H9 (cell line): ENCODE measurements around the gene PTPRK. TPM values are rescaled to one million over a fixed set of nuclear protein-coding genes. Genes with fewer than 3 reads are reported as not detected.

ENCODE experiments used
- DNase-seq: peaks from one replicate; pipeline ENCODE4 v3.0.0-alpha.2; 2017
- H2AFZ ChIP-seq: one replicate; pipeline ENCODE4 v1.6.1; 2013; ENCODE audit warnings: mild to moderate bottlenecking, low read length, control low read depth, moderate library complexity
- H2AK5ac ChIP-seq: 2 replicates; pipeline ENCODE4 v1.6.1; 2013; ENCODE audit warnings: low read length, control low read depth, mixed read lengths; ENCODE audit not compliant: insufficient read length
- H2BK120ac ChIP-seq: one replicate; pipeline ENCODE4 v1.6.1; 2013; ENCODE audit warnings: low read depth, mild to moderate bottlenecking, low read length, control low read depth, inconsistent platforms; ENCODE audit not compliant: poor library complexity, severe bottlenecking
- H2BK12ac ChIP-seq: 2 replicates; pipeline ENCODE4 v1.6.1; 2013; ENCODE audit warnings: low read length, control low read depth, mixed read lengths, low read depth; ENCODE audit not compliant: insufficient read length
- H2BK15ac ChIP-seq: 2 replicates; pipeline ENCODE4 v1.6.1; 2013; ENCODE audit warnings: low read depth, low read length, control low read depth
- H2BK20ac ChIP-seq: one replicate; pipeline ENCODE4 v1.6.1; 2013; ENCODE audit warnings: low read depth, mild to moderate bottlenecking, low read length, control low read depth, inconsistent platforms; ENCODE audit not compliant: poor library complexity, severe bottlenecking
- H2BK5ac ChIP-seq: 2 replicates; pipeline ENCODE4 v1.6.1; 2013; ENCODE audit warnings: low read length, control low read depth, mixed read lengths; ENCODE audit not compliant: insufficient read length
- H3K14ac ChIP-seq: 2 replicates; pipeline ENCODE4 v1.6.1; 2013; ENCODE audit warnings: low read length, control low read depth; ENCODE audit not compliant: insufficient read depth
- H3K18ac ChIP-seq: 2 replicates; pipeline ENCODE4 v1.6.1; 2013; ENCODE audit warnings: low read depth, mild to moderate bottlenecking, mixed read lengths, low read length, control low read depth; ENCODE audit not compliant: insufficient read length
- H3K23ac ChIP-seq: 2 replicates; pipeline ENCODE4 v1.6.1; 2013; ENCODE audit warnings: low read length, control low read depth, mixed read lengths, low read depth; ENCODE audit not compliant: insufficient read length
- H3K23me2 ChIP-seq: 2 replicates; pipeline ENCODE4 v1.6.1; 2013; ENCODE audit warnings: low read depth, mild to moderate bottlenecking, mixed read lengths, low read length, control low read depth; ENCODE audit not compliant: insufficient read length, poor library complexity, severe bottlenecking
- H3K27ac ChIP-seq: 2 replicates; pipeline ENCODE4 v1.5.1; 2013; ENCODE audit warnings: low read length, control low read depth, mixed read lengths, low read depth; ENCODE audit not compliant: insufficient read length
- H3K27me3 ChIP-seq: 2 replicates; pipeline ENCODE4 v1.6.1; 2013; ENCODE audit warnings: low read length, control low read depth, inconsistent platforms; ENCODE audit not compliant: insufficient read depth
- H3K4ac ChIP-seq: 2 replicates; pipeline ENCODE4 v1.6.1; 2013; ENCODE audit warnings: low read depth, mild to moderate bottlenecking, control low read depth, inconsistent platforms, low read length, moderate library complexity
- H3K4me1 ChIP-seq: 2 replicates; pipeline ENCODE4 v1.6.1; 2013; ENCODE audit warnings: low read length, control low read depth, inconsistent platforms; ENCODE audit not compliant: insufficient read depth
- H3K4me2 ChIP-seq: 2 replicates; pipeline ENCODE4 v1.6.1; 2013; ENCODE audit warnings: low read length, control low read depth, mixed read lengths; ENCODE audit not compliant: insufficient read length, insufficient read depth
- H3K56ac ChIP-seq: 2 replicates; pipeline ENCODE4 v1.6.1; 2013; ENCODE audit warnings: low read depth, mild to moderate bottlenecking, mixed read lengths, low read length, control low read depth; ENCODE audit not compliant: insufficient read length
- H3K79me1 ChIP-seq: 2 replicates; pipeline ENCODE4 v1.6.1; 2013; ENCODE audit warnings: low read depth, mild to moderate bottlenecking, moderate library complexity, low read length, control low read depth, inconsistent platforms; ENCODE audit not compliant: insufficient read depth, poor library complexity, severe bottlenecking
- H3K79me2 ChIP-seq: 2 replicates; pipeline ENCODE4 v1.6.1; 2013; ENCODE audit warnings: low read length, control low read depth, inconsistent platforms; ENCODE audit not compliant: insufficient read depth
- H3K9ac ChIP-seq: 2 replicates; pipeline ENCODE4 v1.6.1; 2013; ENCODE audit warnings: low read length, control low read depth, mixed read lengths; ENCODE audit not compliant: insufficient read length; ENCODE audit errors: extremely low read depth
- H3K9me3 ChIP-seq: one replicate; pipeline ENCODE4 v1.6.1; 2013; ENCODE audit warnings: low read depth, low read length, inconsistent platforms; ENCODE audit not compliant: control insufficient read depth
- H3T11ph ChIP-seq: one replicate; pipeline ENCODE4 v1.6.1; 2013; ENCODE audit warnings: mild to moderate bottlenecking, low read length, control low read depth, inconsistent platforms
- H4K20me1 ChIP-seq: one replicate; pipeline ENCODE4 v1.6.1; 2013; ENCODE audit not compliant: control insufficient read depth, insufficient read length, insufficient read depth
- H4K5ac ChIP-seq: 2 replicates; pipeline ENCODE4 v1.6.1; 2013; ENCODE audit warnings: low read depth, mild to moderate bottlenecking, mixed read lengths, low read length, control low read depth; ENCODE audit not compliant: insufficient read length
- H4K8ac ChIP-seq: replicated peaks from 2 replicates; pipeline ENCODE4 v1.6.1; 2013; ENCODE audit warnings: low read length, control low read depth, mixed read lengths, low read depth; ENCODE audit not compliant: insufficient read length
- H4K91ac ChIP-seq: 2 replicates; pipeline ENCODE4 v1.6.1; 2013; ENCODE audit warnings: low read depth, mild to moderate bottlenecking, moderate library complexity, mixed read lengths, low read length, control low read depth; ENCODE audit not compliant: insufficient read length
- H3K27ac Mint-ChIP-seq, 3 experiments: 2 replicates in 2 of 3; 3 replicates in 1 of 3; pipeline ENCODE4 v1.8.0; 2020 to 2021; ENCODE audit warnings: mixed read lengths in 3 of 3, mild to moderate bottlenecking in 1 of 3, moderate library complexity in 1 of 3
- H3K27me3 Mint-ChIP-seq: 2 replicates; pipeline ENCODE4 v1.8.0; 2021; ENCODE audit warnings: low read depth, mild to moderate bottlenecking, moderate library complexity, mixed read lengths
- H3K36me3 Mint-ChIP-seq, 3 experiments: 2 replicates in 2 of 3; 3 replicates in 1 of 3; pipeline ENCODE4 v1.8.0; 2020 to 2021; ENCODE audit warnings: low read depth in 3 of 3, mixed read lengths in 3 of 3; ENCODE audit not compliant: insufficient read depth in 1 of 3
- H3K4me1 Mint-ChIP-seq, 2 experiments: 2 replicates each; pipeline ENCODE4 v1.8.0; 2020; ENCODE audit warnings: mixed read lengths in 2 of 2
- H3K4me3 Mint-ChIP-seq, 2 experiments: 2 replicates in 1 of 2; 3 replicates in 1 of 2; pipeline ENCODE4 v1.8.0; 2020 to 2021; ENCODE audit warnings: mild to moderate bottlenecking in 2 of 2, mixed read lengths in 2 of 2, moderate library complexity in 1 of 2
- H3K9me3 Mint-ChIP-seq, 2 experiments: 2 replicates in 1 of 2; 3 replicates in 1 of 2; pipeline ENCODE4 v1.8.0; 2020; ENCODE audit warnings: mild to moderate bottlenecking in 2 of 2, mixed read lengths in 2 of 2, moderate library complexity in 1 of 2
- WGBS: extraction: QIAGEN DNeasy Blood & Tissue Kit; methylation state at CpG from one replicate; pipeline ENCODE4 v1.1.7; 2013; ENCODE audit warnings: missing lambda C conversion rate, low lambda C conversion rate, mixed read lengths; ENCODE audit not compliant: insufficient read length; ENCODE audit errors: extremely low coverage; 5-methylcytosine and 5-hydroxymethylcytosine counted together
- total RNA-seq: library from RNA; stranded (reverse); gene quantifications from 2 replicates; pipeline ENCODE4 v1.2.1, GENCODE V29; 2021
- TF ChIP-seq, protein P1 (sequence below): fragments of 200-600 bp; sonication (generic); conservative IDR thresholded peaks from 3 replicates; pipeline ENCODE4 v1.8.0; 2021; ENCODE audit warnings: antibody characterized with exemption, mild to moderate bottlenecking

The PTPRK gene
- total RNA-seq, 1 experiment from 2014 or later: 47.9 TPM

DNA sequence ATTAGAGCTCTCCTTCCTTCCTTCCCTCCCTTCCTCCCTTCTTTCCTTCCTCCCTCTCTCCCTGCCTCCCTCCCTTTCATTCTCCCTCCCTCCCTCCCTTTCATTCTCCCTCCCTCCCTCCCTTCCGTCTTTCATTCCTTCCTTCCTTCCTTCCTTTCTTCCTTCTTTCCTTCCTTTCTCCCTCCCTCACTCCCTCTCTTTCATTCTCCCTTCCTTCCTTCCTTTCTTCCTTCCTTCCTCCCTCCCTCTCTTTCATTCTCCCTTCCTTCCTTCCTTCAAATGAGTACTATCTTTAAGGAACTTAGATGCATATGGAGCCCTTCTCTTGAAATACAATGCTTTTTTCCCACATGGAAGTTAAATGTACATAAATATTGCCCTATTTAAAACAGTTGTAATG lies 20.9 kb upstream of the PTPRK start:
- no peak overlapping the region for H3K56ac ChIP-seq
- H3K14ac ChIP-seq: no peak overlapping the region
- Mint-ChIP-seq H3K9me3 (no peaks in the 10 kb centered on the region), H3K27ac (no peak overlapping the region), H3K4me3 (no peak overlapping the region), H3K36me3 (no peaks in the 10 kb centered on the region), H3K4me1 (no peaks in the 10 kb centered on the region), H3K27me3 (no peaks in the 10 kb centered on the region)
- H3K9ac ChIP-seq: no peak overlapping the region
- no peak overlapping the region for H3T11ph ChIP-seq
- no peaks in the 10 kb centered on the region for H3K27me3 ChIP-seq
- no peaks in the 10 kb centered on the region for H3K9me3 ChIP-seq
- H3K4ac ChIP-seq: no peak overlapping the region
- no peak overlapping the region for H2BK20ac ChIP-seq
- no peak overlapping the region for H3K18ac ChIP-seq
- H2BK15ac ChIP-seq: no peak overlapping the region
- no peak overlapping the region for H4K8ac ChIP-seq
- H3K23me2 ChIP-seq: no peaks in the 10 kb centered on the region
- TF ChIP-seq, protein P1, sequence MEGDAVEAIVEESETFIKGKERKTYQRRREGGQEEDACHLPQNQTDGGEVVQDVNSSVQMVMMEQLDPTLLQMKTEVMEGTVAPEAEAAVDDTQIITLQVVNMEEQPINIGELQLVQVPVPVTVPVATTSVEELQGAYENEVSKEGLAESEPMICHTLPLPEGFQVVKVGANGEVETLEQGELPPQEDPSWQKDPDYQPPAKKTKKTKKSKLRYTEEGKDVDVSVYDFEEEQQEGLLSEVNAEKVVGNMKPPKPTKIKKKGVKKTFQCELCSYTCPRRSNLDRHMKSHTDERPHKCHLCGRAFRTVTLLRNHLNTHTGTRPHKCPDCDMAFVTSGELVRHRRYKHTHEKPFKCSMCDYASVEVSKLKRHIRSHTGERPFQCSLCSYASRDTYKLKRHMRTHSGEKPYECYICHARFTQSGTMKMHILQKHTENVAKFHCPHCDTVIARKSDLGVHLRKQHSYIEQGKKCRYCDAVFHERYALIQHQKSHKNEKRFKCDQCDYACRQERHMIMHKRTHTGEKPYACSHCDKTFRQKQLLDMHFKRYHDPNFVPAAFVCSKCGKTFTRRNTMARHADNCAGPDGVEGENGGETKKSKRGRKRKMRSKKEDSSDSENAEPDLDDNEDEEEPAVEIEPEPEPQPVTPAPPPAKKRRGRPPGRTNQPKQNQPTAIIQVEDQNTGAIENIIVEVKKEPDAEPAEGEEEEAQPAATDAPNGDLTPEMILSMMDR: no peak
- WGBS: 83% methylated on average over 1 of the region's 1 CpG
- no peak for DNase-seq
- H4K20me1 ChIP-seq: no peaks in the 10 kb centered on the region
- no peak overlapping the region for H3K27ac ChIP-seq
- H3K79me1 ChIP-seq: no peaks in the 10 kb centered on the region
- H2BK12ac ChIP-seq: no peak overlapping the region
- no peaks in the 10 kb centered on the region for H3K79me2 ChIP-seq
- no peak overlapping the region for H2AFZ ChIP-seq
- H2BK120ac ChIP-seq: no peak overlapping the region
- H2AK5ac ChIP-seq: no peak overlapping the region
- H3K4me2 ChIP-seq: no peak overlapping the region
- H3K4me1 ChIP-seq: no peaks in the 10 kb centered on the region
- no peak overlapping the region for H2BK5ac ChIP-seq
- H3K23ac ChIP-seq: no peak overlapping the region
- no peak overlapping the region for H4K5ac ChIP-seq
- no peak overlapping the region for H4K91ac ChIP-seq
